ENCODE measurements around the gene EVI5.

The EVI5 gene

DNA sequence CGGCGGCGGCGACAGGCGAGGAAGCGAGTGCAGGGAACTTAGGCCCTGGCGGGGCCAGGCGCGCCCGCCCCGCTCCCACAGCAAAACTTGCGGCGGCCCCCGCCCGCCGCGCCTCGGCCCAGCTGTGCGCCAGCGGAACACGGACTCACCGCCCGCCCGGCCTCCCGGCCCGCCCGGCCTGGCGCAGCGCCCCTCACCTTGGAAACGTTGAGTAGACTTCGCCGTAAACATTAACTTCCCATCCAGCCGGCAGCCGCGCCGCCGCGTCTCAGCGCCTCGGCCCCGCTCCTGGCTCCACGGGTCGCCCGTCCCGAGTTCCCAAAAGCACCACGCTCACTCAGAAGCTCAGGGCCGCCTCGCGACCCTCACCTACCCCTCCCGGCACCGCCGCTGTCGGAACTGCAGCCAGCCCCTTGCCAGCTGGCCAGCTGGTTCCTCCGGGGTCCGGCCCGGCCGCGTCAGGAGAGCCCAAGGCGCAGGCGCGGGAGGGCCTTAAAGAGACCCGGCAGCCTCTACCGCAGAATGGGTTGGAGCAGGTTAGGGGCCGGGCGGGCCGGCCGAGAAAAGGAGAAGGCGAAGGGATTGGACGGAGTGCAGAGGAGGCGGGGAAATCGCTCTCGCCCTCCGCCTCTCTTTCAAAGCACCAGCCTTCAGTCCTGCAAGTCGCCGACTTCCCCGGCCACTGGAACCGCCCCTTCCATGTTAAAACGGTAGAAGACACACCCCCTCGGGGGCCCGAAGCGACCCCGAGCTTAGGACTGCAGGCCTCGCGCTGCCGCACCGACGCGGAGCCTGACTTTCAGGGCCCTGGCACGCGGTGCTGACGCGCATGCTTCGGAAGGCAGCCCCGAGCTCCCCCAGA, at the start of gene EVI5:
Gene EVI5 (minus strand): TSS at position 470 of the 862 bp plus-strand sequence. CDS start 48,562 bp downstream, outside the sequence.
- peak; percentile 97 for DNase-seq (ENCODE audit: low read depth)

DNA sequence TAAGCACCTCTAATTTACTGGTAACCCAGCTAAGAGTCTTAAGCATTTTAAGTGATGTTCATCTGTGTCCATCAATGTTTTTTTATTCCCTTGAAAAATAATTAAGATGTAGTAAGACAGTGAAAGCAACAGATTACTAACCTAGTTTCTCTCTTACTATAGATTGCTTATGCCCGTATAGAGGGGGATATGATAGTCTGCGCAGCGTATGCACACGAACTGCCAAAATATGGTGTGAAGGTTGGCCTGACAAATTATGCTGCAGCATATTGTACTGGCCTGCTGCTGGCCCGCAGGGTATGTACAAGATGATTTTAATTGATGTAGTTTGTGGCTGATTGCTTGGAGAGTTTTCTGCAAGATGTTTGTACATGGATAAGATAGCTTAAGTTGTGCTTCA, 49.7 kb upstream of the EVI5 start:
- DNase-seq (ENCODE audit: low read depth) = no peak

DNA sequence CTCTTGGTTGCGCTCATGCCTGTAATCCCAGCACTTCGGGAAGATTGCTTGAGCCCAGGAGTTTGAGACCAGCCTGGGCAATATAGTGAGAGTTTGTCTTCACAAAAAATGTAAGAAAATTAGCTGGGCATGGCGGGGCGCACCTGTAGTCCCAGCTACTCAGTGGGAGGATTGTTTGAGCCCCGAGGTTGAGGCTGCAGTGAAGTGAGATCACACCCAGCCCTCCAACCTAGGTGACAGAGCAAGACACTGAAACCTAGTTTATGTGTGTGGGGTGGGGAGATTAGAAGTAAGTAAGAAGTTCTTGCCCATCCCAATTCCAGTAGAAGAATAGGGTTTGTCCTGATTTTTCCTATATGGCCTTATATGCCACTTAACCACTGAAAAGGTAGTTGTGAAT, 48.9 kb upstream of the EVI5 start:
- DNase-seq (ENCODE audit: low read depth) = no peak

DNA sequence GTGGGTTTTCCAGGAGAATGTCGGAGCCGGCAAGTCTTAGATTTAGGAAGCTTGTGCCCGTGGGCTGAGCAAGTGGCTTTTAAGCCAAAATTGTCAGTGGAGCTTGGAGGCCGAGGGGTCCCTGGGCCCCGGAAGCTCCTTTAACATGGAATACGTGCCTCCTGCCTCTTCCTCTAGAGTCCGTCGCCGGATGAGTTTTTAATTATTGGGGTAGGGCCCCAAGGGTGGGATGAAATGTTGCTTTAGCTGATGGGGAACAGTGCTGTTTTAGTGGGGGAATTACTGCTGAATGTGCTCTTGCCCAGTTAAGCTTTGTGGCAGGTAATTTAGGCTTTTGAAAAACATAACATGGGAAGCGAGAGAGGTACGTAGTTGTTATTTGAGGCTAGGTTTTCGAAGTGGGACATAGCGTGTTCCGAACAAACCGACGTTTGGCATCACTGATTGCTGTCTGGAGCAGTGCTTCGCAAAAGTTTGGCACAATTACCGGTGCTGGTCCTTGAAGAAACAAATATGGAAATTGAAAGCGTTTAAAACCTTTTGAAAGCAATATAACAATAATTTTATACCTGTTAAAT, 47.7 kb upstream of the EVI5 start:
- no peak for DNase-seq (ENCODE audit: low read depth)

DNA sequence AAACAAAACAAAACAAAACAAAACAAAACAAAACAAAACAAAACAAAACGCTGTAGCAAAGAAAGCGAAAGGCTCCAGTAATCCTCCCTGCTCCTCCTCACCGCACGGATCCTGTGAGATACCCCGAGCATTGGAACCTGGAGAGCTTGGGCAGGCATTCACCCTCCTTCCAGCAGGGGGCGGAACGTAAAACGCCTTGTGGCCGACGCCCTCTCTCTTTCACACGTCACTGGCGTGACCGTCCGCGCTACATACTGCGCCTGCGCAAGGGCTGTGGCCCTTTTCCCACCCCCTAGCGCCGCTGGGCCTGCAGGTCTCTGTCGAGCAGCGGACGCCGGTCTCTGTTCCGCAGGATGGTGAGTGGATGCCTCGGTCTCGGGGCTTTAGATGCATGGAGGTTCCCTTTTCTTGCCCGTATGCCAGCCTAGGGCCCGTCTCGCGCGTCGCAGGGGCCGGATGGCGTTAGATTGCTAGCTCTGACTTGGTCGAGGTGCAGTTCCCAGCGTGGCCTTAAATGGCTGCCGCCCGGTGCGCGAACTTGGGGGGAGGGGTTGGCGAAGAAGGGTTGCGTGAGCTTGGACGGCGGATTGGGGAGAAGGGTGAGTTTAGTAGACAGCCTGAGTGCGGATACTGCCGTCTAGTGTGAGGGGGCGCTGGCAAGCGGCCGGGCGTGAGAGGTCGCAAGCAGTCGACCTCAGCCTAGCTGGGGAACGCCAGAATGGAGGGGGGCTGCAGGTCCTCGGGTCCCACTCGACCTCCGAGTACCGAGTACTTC, 47.0 kb upstream of the EVI5 start, which contains the start of gene RPL5:
Gene RPL5 (plus strand): TSS at position 279 of the 775 bp plus-strand sequence. CDS start 75 bp downstream, at position 354.
- peak; percentile 94 for DNase-seq (ENCODE audit: low read depth)

DNA sequence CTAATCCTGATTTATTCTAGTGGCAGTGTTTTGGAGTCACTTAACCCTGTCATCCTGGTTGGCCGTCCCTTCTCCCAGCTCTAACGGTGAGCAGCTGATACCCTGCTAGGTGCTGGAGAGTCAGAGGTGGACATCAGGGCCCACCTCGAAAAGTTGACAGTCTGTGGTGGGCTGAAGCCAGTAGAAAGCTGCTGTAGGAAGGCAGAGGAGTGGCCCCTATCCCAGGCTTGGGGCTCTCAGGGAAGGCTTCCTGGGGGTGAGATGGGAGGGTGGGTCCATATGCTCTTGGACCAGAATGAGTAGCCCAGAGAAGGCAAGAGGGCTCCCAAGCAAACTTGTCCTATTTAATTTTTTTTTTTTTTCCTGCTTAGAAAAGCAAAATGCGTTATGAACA, 46.5 kb upstream of the EVI5 start:
- DNase-seq (ENCODE audit: low read depth) = no peak

DNA sequence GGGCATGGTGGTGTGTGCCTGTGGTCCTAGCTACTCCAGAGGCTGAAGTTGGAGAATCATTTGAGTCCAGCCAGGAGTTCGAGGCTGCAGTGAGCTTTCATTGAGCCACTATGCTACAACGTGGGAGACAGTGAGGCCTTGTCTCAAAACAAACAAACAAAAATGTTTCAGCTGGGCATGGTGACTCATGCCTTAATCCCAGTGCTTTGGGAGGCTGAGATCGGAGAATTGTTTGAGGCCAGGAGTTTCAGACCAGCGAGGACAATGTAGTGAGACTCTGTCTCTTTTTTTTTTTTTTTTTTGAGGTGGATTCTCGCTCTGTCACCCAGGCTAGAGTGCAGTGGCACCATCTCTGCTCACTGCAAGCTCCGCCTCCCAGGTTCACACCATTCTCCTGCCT, 41.9 kb upstream of the EVI5 start:
- DNase-seq (ENCODE audit: low read depth) = no peak

DNA sequence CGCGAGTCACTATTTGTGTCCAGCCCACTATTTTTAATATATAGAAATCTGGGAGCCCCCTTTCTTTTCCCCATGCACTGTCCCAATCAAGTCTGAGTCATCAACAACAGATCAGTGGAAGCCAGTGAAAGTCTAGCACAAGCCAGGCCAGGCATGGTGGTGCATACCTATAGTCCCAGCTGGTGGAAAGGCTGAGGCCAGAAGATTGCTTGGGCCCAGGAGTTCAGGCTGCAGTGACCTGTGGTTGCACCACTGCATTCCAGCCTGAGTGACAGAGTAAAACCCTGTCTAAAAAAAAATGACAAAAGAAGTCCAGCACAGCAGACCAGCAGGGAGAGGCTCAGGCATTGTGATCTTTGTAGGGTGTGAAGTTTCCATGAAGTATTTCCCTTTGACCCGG, 38.0 kb upstream of the EVI5 start:
- DNase-seq (ENCODE audit: low read depth) = peak; percentile 66

DNA sequence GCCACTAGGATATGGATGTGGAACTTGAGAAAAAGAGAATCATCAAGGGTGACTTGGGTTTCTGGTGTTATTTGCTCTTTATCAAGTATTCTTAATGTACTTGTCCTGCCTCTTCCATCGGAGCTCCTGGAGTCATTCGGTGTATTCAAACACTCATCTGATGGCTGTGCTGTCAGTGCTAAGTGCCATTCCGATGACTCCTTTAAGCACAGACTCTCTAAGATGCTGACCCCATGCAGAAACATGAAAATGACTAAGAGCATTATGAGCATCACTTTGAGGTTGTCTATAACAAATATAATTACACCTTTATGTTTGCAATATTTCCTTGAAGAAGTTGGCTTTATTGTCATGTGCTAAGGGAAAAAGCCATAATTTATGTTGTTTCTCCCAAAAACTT, 35.6 kb upstream of the EVI5 start:
- no peak for DNase-seq (ENCODE audit: low read depth)

DNA sequence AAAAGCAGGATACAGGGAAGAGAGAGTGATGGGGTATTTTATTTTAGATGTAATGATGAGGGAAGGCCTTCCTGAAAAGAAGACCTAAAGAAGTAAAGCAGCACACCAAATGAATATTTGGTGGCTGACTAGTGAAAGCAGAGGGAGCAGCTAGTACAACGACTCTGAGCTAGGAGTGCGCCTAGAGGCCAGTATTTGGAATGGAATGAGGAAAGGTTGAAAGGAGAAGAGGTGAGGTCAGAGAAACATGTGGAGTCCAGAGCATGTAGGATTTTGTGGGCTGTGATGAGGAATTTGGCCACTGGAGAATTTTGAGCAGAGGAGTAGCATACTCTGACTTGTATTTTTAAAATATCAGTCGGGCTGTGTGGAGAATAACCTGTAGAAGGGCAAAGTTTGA, 35.1 kb upstream of the EVI5 start:
- DNase-seq (ENCODE audit: low read depth) = no peak

DNA sequence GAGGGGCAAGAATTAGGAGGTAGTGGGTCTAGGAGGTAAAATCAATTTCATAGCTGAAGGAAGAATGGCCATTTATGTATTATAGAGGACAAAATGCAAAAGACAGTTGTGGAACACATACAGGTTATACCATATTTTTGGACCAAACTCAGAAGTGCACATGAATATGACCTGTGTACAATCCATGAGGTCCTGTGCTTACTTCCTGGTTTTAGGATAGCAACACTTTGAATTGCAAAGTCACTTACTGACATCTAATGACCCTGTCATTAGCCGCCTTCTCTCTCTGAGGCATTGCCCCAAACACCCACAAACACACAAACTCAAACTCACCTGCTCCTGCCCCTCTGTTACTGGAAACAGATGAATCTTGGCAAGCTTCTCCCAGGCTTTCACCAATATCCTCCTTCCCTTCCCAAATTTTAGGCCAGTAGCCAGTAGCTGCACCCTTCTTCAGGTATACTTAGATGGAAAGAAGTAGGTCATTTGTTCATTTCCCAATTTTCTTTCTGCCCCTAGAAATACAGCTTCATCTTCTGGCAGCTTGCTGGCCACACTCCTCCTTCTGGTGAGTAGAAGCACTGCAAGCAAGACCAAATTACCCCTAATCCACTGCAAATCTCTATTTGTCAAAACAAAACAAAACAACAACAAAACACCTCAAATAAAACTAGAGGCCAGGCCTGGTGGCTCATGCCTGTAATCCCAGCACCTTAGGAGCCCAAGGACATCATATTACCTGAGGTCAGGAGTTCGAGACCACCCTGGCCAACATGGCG, 33.3 kb upstream of the EVI5 start:
- peak; percentile 47 for DNase-seq (ENCODE audit: low read depth)

DNA sequence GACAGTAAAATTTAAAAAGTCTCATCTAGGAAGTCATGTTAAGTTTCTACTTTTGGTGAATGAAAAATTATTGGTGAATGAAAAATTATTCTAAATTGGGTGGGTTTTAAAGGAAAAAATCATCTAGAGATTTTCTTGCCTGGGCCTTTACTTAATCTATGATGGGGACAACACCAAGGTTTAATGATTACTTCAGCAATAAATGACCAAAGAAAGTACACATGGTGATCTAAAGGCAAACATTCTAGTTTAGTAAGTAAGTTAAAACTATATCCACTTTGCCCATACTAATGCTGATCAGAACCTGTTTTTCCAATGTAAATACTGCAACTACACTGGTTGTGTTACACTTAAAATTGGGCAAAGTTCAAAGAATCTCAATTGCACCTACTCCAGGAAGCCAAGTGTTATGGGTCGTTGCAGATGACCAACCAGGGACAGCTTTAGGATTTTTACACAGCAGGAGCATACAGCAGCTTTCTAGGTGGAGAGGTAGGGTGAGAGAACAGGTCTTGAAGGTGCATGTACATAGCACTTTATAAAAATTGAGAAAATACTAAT, 32.3 kb upstream of the EVI5 start:
- DNase-seq (ENCODE audit: low read depth) = no peak

DNA sequence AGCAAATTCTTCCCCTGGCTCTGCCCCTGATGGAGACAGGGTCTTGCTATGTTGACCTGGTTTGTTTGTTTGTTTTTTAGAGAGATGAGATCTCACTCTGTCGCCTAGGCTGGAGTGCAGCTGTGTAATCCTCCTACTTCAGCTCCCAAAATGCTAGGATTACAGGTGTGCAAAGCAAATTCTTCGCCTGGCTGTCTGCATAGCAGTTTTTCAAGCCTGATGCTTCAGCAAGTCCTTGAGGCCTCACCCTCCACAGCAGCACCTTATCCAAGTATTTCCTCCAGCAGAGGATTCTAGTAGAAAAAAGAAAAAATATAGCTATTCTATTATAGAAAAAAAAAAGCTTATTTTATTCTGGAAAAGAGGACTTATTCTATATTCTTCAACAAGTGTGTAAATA, 31.8 kb upstream of the EVI5 start:
- DNase-seq (ENCODE audit: low read depth) = no peak

DNA sequence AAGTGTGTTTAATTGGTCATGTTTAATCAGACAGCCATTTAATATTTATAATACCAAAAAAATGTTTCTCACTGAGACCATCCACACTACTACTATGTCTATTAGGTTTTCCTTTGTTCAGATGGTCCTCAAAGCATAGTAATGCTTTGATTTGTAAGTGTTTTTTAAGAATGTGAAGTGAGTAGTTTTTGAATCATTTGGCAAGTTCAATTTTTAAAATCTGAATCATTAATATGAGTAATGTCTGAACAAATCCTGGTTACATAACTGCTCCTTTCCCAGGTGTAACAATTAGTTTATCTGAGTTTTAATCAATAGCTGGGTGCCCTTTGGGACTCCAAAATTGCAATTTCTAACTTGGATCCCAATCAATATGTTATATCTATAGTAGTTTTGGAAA, 23.5 kb upstream of the EVI5 start:
- DNase-seq (ENCODE audit: low read depth) = no peak

DNA sequence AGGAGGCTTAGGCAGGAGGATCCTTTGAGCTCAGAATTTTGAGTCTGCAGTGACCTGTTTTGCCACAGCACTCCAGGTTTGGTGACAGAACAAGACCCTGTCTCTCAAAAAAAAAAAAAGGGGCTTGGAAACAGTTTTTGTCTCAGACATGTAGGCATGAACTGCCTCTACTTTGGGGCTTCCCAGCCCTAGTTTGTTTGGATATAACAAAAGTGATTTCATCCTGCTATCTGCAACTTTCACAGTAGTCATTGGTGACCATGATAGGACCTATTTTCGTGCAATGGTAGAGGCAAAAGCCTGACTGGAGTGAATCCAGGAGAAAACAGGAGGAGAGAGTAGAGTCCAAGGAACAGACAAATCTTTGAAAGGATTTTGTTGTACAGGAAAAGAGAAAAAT, 20.3 kb upstream of the EVI5 start:
- DNase-seq (ENCODE audit: low read depth) = peak; percentile 11

DNA sequence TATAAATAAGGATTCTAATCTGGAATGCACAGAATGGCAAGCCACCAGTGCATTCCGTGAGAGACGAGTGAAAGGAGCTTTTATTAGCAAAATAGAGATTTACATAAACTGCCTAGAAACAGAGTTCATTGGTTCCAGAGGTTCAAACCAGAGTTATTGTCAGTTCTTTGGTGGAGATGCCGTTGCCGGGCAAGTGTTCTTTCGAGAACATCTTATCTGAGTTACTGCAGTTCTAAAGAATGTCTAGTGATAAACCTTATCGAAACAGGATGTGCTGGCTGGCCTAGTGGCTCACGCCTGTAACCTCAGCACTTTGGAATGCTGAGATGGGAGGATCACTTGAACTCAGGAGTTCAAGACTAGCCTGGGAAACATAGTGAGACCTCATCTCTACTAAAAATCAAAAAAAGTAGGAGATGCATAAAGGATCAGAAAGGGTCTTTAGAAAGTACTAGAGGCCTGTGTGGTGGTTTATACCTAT, 19.9 kb upstream of the EVI5 start:
- peak; percentile 100 for DNase-seq (ENCODE audit: low read depth)

DNA sequence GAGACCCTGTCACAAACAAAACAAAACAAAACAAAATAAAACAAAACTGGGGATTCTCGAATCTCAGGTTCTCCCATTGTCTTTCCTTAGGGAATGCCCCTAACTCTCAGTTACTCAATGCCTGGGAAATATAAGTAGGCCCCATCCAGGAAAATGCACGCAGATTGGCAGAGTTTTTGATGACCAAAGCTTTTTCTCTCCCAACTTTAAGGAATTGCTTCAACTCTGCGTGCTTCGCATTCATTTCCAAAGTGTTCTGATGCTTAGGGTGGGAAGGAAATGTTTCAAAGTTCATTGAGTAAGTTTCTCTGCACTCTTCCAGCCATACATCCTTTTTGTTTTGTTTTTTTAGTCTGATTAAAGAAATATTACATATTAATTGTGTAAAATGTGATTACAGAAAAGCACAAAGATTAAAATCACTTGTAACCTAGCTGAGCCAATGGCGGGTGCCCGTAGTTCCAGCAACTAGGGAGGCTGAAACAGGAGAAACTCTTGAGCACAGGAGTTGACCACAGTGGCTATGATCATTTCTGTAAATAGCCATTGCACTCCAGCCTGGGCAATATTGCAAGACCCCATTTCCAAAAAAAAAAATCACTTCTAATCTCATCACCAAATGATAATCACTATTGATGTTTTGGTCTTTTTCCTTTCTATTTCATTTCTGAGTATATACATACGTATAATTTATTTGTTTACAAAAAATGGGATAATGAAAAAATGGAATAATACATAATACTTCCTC, 18.4 kb upstream of the EVI5 start:
- no peak for DNase-seq (ENCODE audit: low read depth)

DNA sequence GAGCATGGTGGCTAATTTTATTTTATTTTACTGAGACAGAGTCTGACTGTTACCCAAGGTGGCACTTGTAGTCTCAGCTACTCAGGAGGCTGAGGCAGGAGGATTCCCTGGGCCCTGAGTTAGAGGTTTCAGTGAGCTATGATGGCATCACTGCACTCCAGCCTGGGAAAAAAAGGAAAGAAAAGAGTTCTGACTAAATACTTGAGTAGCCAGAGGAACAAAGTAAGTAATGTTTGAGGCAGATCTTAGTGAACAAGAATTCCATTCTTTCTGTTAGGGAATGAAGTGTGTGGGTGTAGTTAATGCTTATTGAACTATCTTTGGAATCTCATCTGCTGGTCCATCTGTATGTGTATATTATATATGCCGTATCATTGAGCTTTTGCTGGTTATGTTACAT, 13.1 kb upstream of the EVI5 start:
- peak; percentile 54 for DNase-seq (ENCODE audit: low read depth)

DNA sequence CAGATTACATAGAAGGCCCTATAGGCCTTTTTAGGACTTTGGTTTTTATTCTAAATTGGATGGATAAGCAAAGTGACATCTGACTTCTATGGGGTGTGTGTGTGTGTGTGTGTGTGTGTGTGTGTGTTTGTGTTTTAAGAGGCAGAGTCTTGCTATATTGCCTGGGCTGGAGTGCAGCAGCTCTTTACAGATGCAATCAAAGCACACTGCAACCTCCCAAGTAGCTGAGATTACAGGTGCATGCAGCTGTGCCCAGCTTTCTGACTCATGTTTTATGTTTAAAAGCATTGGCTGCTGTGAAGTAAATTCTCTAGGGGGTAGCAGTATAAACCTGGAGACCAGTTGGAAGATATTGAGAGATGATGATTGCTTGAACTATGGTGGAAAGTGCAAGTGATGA, 12.4 kb upstream of the EVI5 start:
- DNase-seq (ENCODE audit: low read depth) = no peak

DNA sequence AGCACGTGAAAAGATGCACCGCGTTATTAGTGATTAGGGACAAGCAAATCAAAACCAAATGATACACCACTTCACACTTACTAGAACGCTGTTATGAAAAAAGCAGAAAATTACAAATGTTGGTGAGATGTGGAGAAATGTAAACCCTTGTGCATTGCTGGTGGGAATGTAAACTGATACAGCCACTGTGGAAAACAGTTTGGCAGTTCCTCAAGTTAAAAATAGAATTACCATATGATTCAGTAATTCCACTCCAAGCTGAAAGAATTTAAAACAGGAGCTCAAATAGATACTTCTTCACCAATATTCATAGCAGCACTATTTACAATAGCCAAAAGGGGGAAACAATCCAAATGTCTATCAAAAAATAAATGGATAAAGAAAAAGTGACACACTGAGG, 10.3 kb upstream of the EVI5 start:
- DNase-seq (ENCODE audit: low read depth) = no peak

DNA sequence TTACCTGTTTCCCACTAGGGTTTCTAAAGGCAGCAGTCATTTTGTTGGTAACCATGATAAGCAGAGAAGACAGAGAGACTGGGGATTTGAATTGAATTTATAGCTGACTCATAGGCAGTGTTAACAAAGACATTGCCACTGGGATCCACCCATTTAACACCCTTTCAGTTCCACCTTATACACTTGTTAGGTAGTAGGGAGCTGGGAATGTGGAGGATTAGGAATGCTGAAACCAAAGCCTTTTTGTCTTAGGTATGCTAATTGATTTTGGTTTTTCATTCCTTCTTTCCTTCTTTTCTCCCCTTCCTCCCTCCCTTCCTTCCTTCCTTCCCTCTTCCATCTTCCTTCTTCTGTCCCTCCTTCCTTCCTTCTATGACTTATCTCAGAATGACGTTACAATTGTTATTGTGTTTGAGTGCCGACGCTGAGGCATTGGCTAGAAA, 7.5 kb upstream of the EVI5 start:
- DNase-seq (ENCODE audit: low read depth) = no peak
